HepG2 (cell line): ENCODE measurements around the gene LYSMD3. TPM values are rescaled to one million over a fixed set of nuclear protein-coding genes. Genes with fewer than 3 reads are reported as not detected.

ENCODE experiments used
- ATAC-seq: fragments of 200-7000 bp; cut with Tn5 transposase; 3 replicates; pipeline ENCODE4 v1.9.1; 2020; ENCODE audit warnings: mild to moderate bottlenecking, moderate library complexity
- BruUV-seq: library from RNA; stranded (reverse); fragments of 400-500 nt; replicated peaks from 2 replicates; lab custom pipeline; 2021; lab: Mats Ljungman, UMichigan
- CTCF ChIA-PET: fragments of 300-600 bp; formaldehyde crosslinking; extraction: SDS; loops from one replicate; lab custom pipeline; 2021; ENCODE audit warnings: low total read pairs, inconsistent platforms, low intra/inter-chr PET ratio; lab: Yijun Ruan, JAX
- POLR2A ChIA-PET: fragments of 350-600 bp; sonication (Branson Sonifier 250); formaldehyde crosslinking; loops from one replicate; lab custom pipeline; 2020; ENCODE audit warnings: antibody characterized with exemption, inconsistent platforms; lab: Yijun Ruan, JAX
- DNase-seq: peaks from one replicate; pipeline ENCODE4 v3.0.0-alpha.2; 2015; ENCODE audit warnings: low spot score
- FAIRE-seq: peaks from 3 replicates; lab custom pipeline; 2011; peaks lifted over from hg19 to GRCh38; lab: Jason Lieb, UNC
- H2AFZ ChIP-seq: one replicate; pipeline ENCODE4 v1.6.1; 2011; ENCODE audit warnings: low read length, inconsistent platforms
- H3K27ac ChIP-seq: fragments of 300-600 bp; 3 replicates; pipeline ENCODE4 v1.8.0; 2011; ENCODE audit warnings: mixed run types, mild to moderate bottlenecking, mixed read lengths, low read length, inconsistent platforms; ENCODE audit not compliant: insufficient read depth; ENCODE audit errors: extremely low read length
- H3K27me3 ChIP-seq, 2 experiments: fragments of 200-600 bp in 1 of 2; 2 replicates in 1 of 2; 3 replicates in 1 of 2; pipeline versions ENCODE4 v1.6.0 to v1.8.0; 2011; ENCODE audit warnings: low read length in 2 of 2, mild to moderate bottlenecking in 2 of 2, moderate library complexity in 2 of 2, inconsistent platforms in 1 of 2; ENCODE audit not compliant: insufficient read depth in 2 of 2, control insufficient read depth in 1 of 2
- H3K36me3 ChIP-seq, 2 experiments: fragments of 200-600 bp in 1 of 2; replicated peaks in 1 of 2; 2 replicates in 1 of 2; 3 replicates in 1 of 2; pipeline versions ENCODE4 v1.5.1 to v1.8.0; 2011; ENCODE audit warnings: low read length in 2 of 2, inconsistent platforms in 1 of 2; ENCODE audit not compliant: insufficient read depth in 2 of 2, control insufficient read depth in 1 of 2
- H3K4me1 ChIP-seq: 2 replicates; pipeline ENCODE4 v1.5.1; 2012; ENCODE audit warnings: low read length, inconsistent platforms; ENCODE audit not compliant: insufficient read depth
- H3K4me2 ChIP-seq: 2 replicates; pipeline ENCODE4 v1.6.0; 2011; ENCODE audit warnings: low read depth, low read length, inconsistent platforms
- H3K4me3 ChIP-seq, 3 experiments: fragments of 200-600 bp in 1 of 3; sonication (generic), shearing (Covaris generic) in 1 of 3; replicated peaks in 1 of 3; 2 replicates each; pipeline ENCODE4 v1.5.1; 2011 to 2016; ENCODE audit warnings: low read length in 3 of 3, inconsistent platforms in 2 of 3, low read depth in 2 of 3, mild to moderate bottlenecking in 2 of 3, control low read depth in 1 of 3, mixed read lengths in 1 of 3; ENCODE audit not compliant: insufficient read depth in 1 of 3
- H3K79me2 ChIP-seq: one replicate; pipeline ENCODE4 v1.6.1; 2011; ENCODE audit warnings: low read length, inconsistent platforms; ENCODE audit not compliant: insufficient read depth
- H3K9ac ChIP-seq: 2 replicates; pipeline ENCODE4 v1.6.0; 2011; ENCODE audit warnings: mild to moderate bottlenecking, low read depth, low read length, inconsistent platforms; ENCODE audit not compliant: insufficient read depth
- H3K9me3 ChIP-seq: 2 replicates; pipeline ENCODE4 v1.5.1; 2012; ENCODE audit warnings: mild to moderate bottlenecking, low read length
- H4K20me1 ChIP-seq: 2 replicates; pipeline ENCODE4 v1.6.0; 2011; ENCODE audit warnings: inconsistent platforms, mild to moderate bottlenecking, low read length, moderate library complexity; ENCODE audit not compliant: insufficient read depth
- CREBL2 ChIP-seq: sonication (generic); formaldehyde crosslinking; IDR thresholded peaks from 2 replicates; pipeline ENCODE4 v1.8.1; 2023; ENCODE audit warnings: missing genetic modification reagents, mild to moderate bottlenecking, borderline replicate concordance
- MAFF ChIP-seq: IDR thresholded peaks from 2 replicates; pipeline ENCODE4 v1.6.1; 2011; ENCODE audit warnings: low read depth, low read length, improper control_type of control experiment
- MAFK ChIP-seq, 2 experiments: IDR thresholded peaks in 1 of 2; conservative IDR thresholded peaks in 1 of 2; 2 replicates each; pipeline ENCODE4 v1.6.1; 2011; ENCODE audit warnings: improper control_type of control experiment in 2 of 2, low read length in 2 of 2
- RXRB ChIP-seq: IDR thresholded peaks from 2 replicates; pipeline ENCODE4 v1.6.1; 2016; ENCODE audit warnings: borderline replicate concordance, missing genetic modification reagents, missing compliant biosample characterization
- SAP130 ChIP-seq: IDR thresholded peaks from 2 replicates; pipeline ENCODE4 v1.6.1; 2016; ENCODE audit warnings: low read depth
- TRIM22 ChIP-seq: fragments of 450-650 bp; IDR thresholded peaks from 2 replicates; pipeline ENCODE4 v1.6.1; 2017
- ZNF12 ChIP-seq: sonication (generic); formaldehyde crosslinking; IDR thresholded peaks from 2 replicates; pipeline ENCODE4 v1.5.0; 2020; ENCODE audit warnings: missing genetic modification reagents
- ZNF350 ChIP-seq: sonication (generic); formaldehyde crosslinking; IDR thresholded peaks from 2 replicates; pipeline ENCODE4 v1.4.0; 2020; ENCODE audit warnings: mild to moderate bottlenecking, low read depth, missing genetic modification reagents, borderline replicate concordance
- ZNF430 ChIP-seq: sonication (generic); formaldehyde crosslinking; IDR thresholded peaks from 2 replicates; pipeline ENCODE4 v1.9.0; 2021; ENCODE audit warnings: mild to moderate bottlenecking, missing genetic modification reagents
- WGBS: methylation state at CpG from one replicate; pipeline ENCODE4 v1.1.6; 2017; ENCODE audit warnings: low lambda C conversion rate; 5-methylcytosine and 5-hydroxymethylcytosine counted together
- in situ Hi-C: cut with HindIII; loops from 2 replicates; pipeline ENCODE4 v1.10.0; 2017; ENCODE audit warnings: low pct_unique_long_range_greater_than_20kb; ENCODE audit not compliant: extremely low pct_ligation_motif_present
- intact Hi-C: fragments of 100-400 bp; cut with micrococcal nuclease; formaldehyde crosslinking; loops from one replicate; pipeline ENCODE4 v1.10.0; 2022; ENCODE audit not compliant: unreplicated experiment
- polyA plus RNA-seq, 8 experiments: library from polyadenylated mRNA; depleted of rRNA in 3 of 8; stranded (reverse) in 7 of 8; unstranded in 1 of 8; fragments of >200 nt; fragmentation: Illumina TruSeq in 4 of 8; extraction: Trizol in 4 of 8; gene quantifications; 2 replicates each; pipeline versions ENCODE4 v1.2.1 to v1.2.3, GENCODE V29; 2011 to 2016; ENCODE audit warnings: low read depth in 4 of 8, missing spikeins in 1 of 8, mixed read lengths in 1 of 8; ENCODE audit not compliant: insufficient read depth in 1 of 8
- total RNA-seq, 5 experiments: library from RNA; depleted of rRNA; stranded (reverse); fragments of >200 nt; fragmentation: Illumina TruSeq; extraction: Trizol; gene quantifications; 2 replicates each; pipeline ENCODE4 v1.2.3, GENCODE V29; 2016; ENCODE audit warnings: low read depth in 1 of 5
- TF ChIP-seq, protein P1 (sequence below): IDR thresholded peaks from 2 replicates; pipeline ENCODE4 v1.6.1; 2016; ENCODE audit warnings: mild to moderate bottlenecking
- TF ChIP-seq, protein P2 (sequence below): sonication (generic); formaldehyde crosslinking; conservative IDR thresholded peaks from 2 replicates; pipeline ENCODE4 v1.8.0; 2022; ENCODE audit warnings: low read depth, missing genetic modification reagents

Gene LYSMD3
- total and polyA plus RNA-seq, 2 of the 13 experiments (the other 11 are each of a cell fraction or from before 2014, with no cell fraction given) = 9.1 to 13.8 TPM

- ATAC-seq = peak; percentile 9
- WGBS = 12% methylated on average over 9 of the region's 9 CpGs
- H3K79me2 ChIP-seq = peaks cover 20% of the 10 kb centered on the region
These were observed 56.5 kb downstream of the LYSMD3 start for GRCh38 chr5:90472783-90473395.

More at GRCh38 chr5:90472783-90473395, 56.5 kb downstream of the LYSMD3 start:
- intact Hi-C loops = loop anchor here (5.0 kb wide), 1 partner anchor 909 kb away; the partner anchor contains the start of gene ARRDC3
- Histone ChIP-seq H3K36me3 (no peaks in the 10 kb centered on the region), H3K4me2 (peak overlapping the region; percentile 89), H3K9ac (peak overlapping the region; percentile 77), H3K4me1 (peaks cover 43% of the 10 kb centered on the region), H4K20me1 (no peaks in the 10 kb centered on the region), H3K9me3 (no peaks in the 10 kb centered on the region), H3K27ac (peak overlapping the region; percentile 94), H2AFZ (peak overlapping the region; percentile 33), H3K27me3 (no peaks in the 10 kb centered on the region), H3K4me3 (peak overlapping the region; percentile 68 to 83 (median 81))
- no peak for DNase-seq
- BruUV-seq = TSS peak; percentile 44
- in situ Hi-C loops = no loop called here
- TF ChIP-seq, protein P1, sequence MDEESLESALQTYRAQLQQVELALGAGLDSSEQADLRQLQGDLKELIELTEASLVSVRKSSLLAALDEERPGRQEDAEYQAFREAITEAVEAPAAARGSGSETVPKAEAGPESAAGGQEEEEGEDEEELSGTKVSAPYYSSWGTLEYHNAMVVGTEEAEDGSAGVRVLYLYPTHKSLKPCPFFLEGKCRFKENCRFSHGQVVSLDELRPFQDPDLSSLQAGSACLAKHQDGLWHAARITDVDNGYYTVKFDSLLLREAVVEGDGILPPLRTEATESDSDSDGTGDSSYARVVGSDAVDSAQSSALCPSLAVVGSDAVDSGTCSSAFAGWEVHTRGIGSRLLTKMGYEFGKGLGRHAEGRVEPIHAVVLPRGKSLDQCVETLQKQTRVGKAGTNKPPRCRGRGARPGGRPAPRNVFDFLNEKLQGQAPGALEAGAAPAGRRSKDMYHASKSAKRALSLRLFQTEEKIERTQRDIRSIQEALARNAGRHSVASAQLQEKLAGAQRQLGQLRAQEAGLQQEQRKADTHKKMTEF = no peak
- TF ChIP-seq ZNF350 (CRISPR knock-in tag) (no peak), MAFK (conservative IDR thresholded peaks at IDR 0.05 in 1 of 2, IDR thresholded peaks at IDR 0.05 in 1 of 2; ENCODE audit: low read length in 2 of 2) (peak; percentile 97 to 99), CREBL2 (CRISPR knock-in tag) (no peak), MAFF (peak; percentile 98), SAP130 (CRISPR knock-in tag) (0 out of 2 replicates have a peak, but pooled peaks have one; percentile 3), TRIM22 (no peak), RXRB (CRISPR knock-in tag) (0 out of 2 replicates have a peak, but pooled peaks have one; percentile 4), ZNF12 (CRISPR knock-in tag) (no peak), ZNF430 (no peak)
- TF ChIP-seq, protein P2, sequence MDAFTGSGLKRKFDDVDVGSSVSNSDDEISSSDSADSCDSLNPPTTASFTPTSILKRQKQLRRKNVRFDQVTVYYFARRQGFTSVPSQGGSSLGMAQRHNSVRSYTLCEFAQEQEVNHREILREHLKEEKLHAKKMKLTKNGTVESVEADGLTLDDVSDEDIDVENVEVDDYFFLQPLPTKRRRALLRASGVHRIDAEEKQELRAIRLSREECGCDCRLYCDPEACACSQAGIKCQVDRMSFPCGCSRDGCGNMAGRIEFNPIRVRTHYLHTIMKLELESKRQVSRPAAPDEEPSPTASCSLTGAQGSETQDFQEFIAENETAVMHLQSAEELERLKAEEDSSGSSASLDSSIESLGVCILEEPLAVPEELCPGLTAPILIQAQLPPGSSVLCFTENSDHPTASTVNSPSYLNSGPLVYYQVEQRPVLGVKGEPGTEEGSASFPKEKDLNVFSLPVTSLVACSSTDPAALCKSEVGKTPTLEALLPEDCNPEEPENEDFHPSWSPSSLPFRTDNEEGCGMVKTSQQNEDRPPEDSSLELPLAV (CRISPR knock-in tag) = no peak
- FAIRE-seq = peak; percentile 66
- ChIA-PET CTCF (no interaction called here), POLR2A (interaction anchor here (1.1 to 3.4 kb wide), 2 partner anchors 56 to 62 kb away, joined by 4 to 39 read pairs; partner anchors contain the start of gene CETN3)
